Occipital lobe (tissue), 2 donors: ENCODE data around the gene PRDM11. TPM values are rescaled to one million over a fixed set of nuclear protein-coding genes. Genes with fewer than 3 reads are reported as not detected.

Experiments used
- DNase-seq: peaks from one replicate; lab custom pipeline; 2025; lab: John Stamatoyannopoulos, UW
- total RNA-seq: library from RNA; depleted of rRNA; stranded (reverse); fragments of >200 nt; gene quantifications from one replicate; pipeline ENCODE4 v1.2.3, GENCODE V29; 2014

Gene PRDM11
- total RNA-seq, 1 donor from 2014 or later: 6.2 TPM

DNA sequence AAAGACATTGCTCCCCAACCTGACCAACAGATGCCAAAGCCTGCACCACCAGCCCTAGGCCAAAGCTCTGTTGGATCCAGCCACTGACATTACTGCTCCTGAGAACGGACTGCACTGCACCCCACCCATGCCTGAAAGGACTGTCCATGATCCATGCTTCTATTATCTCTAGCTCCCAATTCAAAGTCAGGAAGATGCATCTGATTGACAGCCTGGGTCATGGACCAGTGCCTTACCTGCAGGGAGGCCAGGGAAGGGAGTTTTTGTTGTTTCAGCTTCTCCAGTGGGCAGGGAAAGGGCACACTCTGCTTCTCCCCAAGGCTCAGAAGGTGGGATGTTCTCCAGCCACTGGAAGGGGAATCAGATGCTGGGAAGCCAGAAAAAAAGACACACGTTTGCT, 4.8 kb upstream of the PRDM11 start:
- DNase-seq: no peak

DNA sequence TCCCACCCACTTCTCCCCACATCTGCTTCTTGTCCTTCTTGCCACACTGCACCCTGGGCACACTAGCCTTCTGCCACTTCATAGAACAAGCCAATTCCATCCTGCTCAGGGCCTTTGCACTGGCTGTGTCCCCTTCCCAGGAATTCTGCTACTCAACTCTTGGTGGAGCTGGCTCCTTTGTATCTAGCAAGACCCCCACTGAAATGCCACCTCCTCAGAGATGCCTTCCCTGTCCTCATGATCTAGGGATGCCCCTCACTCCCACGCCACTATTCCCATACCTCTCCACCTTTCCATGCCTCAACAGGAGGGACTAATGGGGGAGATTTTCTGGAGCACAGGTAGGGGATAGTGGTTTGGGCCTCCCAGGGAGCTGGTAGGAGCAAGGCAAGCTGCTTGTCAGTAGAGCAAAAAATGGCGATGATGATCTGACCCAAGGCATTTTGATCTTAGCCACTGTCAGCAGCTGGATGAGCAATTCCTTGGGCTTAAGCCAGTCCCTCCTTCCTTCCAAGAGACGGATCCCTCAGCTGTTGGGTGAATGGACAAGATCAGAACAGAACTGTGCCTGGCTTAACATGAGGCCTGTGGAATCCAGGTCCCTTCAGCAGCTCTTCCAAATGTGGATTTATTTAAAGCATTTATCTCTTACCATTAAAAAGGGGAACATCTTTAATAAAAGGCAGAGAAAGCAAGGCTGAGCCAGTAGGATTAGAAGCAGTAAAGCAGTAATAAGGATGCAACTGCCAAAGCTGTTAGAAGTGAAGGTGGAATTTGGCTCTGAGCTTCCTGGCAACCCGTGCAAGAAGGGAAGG, 4.0 kb upstream of the PRDM11 start:
- no peak for DNase-seq

GRCh38 chr11:45143494-45143893, 2.9 kb upstream of the PRDM11 start:
- DNase-seq: no peak

GRCh38 chr11:45144126-45145082, 2.0 kb upstream of the PRDM11 start:
- DNase-seq: no peak

GRCh38 chr11:45145083-45145378, 1.4 kb upstream of the PRDM11 start:
- no peak for DNase-seq

GRCh38 chr11:45145379-45146071, 914 bp upstream of the PRDM11 start:
- DNase-seq: no peak

GRCh38 chr11:45147017-45147728, 734 bp downstream of the PRDM11 start:
- DNase-seq: peak; percentile 91

GRCh38 chr11:45147891-45148675, 1.6 kb downstream of the PRDM11 start:
- DNase-seq: no peak

DNA sequence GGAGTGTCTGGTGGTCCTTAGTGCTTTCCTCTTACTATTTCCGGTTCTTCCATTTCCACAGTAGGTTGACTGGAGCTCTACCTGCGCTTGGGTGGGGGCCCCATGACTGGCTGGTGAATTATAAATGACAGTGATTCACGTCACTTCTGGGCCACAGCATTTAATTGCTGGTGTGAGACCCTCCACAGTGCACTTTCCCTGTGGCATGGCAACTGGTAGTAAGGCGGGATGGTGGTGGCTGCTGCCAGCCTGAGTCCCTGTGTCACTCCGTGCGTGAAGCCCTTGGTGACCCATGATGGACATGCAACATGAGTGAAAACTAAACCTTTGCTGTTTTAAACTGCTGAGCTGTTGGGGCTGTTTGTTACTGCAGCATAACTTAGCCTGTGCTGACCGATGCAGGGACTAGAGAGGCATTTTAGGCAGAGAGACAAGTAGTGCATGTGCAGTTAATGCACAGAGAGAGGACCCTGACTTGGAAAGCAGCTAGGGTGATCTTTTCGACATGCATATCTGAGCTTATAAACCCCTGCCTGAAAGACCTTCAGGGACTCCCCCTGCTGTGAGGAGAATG, 3.1 kb downstream of the PRDM11 start:
- DNase-seq: no peak

GRCh38 chr11:45150301-45150700, 3.9 kb downstream of the PRDM11 start:
- no peak for DNase-seq

DNA sequence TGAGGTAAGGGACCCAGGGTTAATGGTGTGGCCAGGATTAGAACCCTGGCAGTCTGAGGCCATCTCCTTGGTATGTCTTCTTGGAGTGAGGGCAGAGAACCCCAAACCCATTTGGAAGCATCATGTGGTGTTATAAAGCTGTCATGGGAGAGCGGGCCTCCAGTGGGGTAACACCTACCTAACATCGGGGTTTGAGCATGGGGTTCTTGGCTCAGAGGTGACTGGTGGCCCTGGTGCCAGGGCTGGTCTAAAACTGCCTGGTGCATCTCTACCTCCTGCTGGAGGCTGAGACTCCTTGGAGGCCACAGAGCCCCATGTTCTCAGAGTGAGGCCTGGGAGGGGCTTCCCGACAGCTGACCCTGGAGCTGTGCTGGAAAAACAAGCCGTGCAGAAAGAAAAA, 4.5 kb downstream of the PRDM11 start:
- DNase-seq: no peak

- DNase-seq: no peak
Observed at GRCh38 chr11:45151362-45151982, 5.0 kb downstream of the PRDM11 start.

GRCh38 chr11:45152740-45153595, 6.5 kb downstream of the PRDM11 start:
- DNase-seq: no peak

- DNase-seq: no peak
Observed at GRCh38 chr11:45154276-45154675, 7.8 kb downstream of the PRDM11 start.

- peak; percentile 43 for DNase-seq
Observed at GRCh38 chr11:45155058-45155551, 8.7 kb downstream of the PRDM11 start.

- no peak for DNase-seq
Observed at GRCh38 chr11:45155627-45156180, 9.3 kb downstream of the PRDM11 start.

DNA sequence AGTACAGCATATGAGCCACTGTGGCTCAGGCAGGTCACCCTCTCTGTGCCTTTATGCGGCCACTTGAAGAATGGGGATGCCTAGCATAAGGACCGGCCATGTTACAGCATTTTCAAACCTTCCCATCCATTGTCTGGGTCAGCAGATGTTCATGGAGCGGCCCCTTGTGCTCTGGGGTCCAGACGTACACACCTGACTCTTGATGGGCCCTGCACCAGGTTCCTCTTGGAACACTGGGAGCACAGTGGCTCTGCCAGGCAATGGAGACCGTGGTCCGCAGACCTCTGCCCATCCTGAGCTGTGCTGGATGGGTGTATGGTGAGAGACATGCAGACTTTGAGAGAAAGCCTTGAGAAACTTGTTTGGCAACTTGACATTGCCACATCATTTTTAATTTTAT, 9.8 kb downstream of the PRDM11 start:
- DNase-seq: no peak

- no peak for DNase-seq
Observed at GRCh38 chr11:45156741-45157140, 10.3 kb downstream of the PRDM11 start.
